GM18858 (cell line): ENCODE measurements around the gene SMAD4.
"Not testable (repeated sequence)": the region's sequence is repeated elsewhere in the genome, so short reads cannot be mapped to it uniquely, and the experiment has no call there.

ENCODE experiments used
- ATAC-seq: cut with Tn5 transposase; IDR thresholded peaks from one replicate; pipeline ENCODE4 v1.9.1; 2021; ENCODE audit not compliant: unreplicated experiment

The SMAD4 gene

DNA sequence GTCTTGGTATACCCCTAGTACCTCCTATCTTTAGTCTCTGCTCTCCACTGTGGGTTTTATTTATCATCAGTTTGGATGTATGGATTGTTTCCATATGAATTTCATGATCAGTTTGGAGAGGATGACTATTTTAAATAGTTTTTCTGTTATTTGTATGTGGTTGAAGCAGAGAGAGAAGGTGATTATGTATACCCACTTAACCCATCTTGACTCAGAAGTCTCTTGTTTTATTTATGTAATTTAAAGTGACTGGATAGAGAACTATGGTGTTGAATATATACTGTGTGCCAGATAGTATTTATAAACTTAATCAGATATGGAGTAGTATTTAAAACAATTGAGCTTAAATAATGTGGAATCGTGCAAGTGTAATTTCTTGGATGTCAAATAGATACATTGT lies 39.9 kb downstream of the SMAD4 start:
- no peak for ATAC-seq

DNA sequence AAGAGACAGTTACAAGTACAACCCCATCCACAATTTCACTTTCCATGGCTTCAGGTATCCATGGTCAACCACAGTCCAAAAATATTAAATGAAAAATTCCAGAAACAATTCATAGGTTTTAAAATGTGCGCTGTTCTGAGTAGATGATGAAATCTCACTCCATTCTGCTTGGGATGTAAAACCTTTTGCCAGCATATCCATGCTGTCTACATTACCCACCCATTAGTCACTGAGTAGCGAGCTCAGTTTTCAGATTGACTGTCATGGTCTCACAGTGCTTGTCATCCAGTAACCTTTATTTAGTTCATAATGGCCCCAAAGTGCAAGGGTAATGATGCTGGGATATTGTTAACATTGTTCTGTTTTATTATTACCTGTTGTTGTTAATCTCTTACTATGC lies 40.5 kb downstream of the SMAD4 start:
- no peak for ATAC-seq

DNA sequence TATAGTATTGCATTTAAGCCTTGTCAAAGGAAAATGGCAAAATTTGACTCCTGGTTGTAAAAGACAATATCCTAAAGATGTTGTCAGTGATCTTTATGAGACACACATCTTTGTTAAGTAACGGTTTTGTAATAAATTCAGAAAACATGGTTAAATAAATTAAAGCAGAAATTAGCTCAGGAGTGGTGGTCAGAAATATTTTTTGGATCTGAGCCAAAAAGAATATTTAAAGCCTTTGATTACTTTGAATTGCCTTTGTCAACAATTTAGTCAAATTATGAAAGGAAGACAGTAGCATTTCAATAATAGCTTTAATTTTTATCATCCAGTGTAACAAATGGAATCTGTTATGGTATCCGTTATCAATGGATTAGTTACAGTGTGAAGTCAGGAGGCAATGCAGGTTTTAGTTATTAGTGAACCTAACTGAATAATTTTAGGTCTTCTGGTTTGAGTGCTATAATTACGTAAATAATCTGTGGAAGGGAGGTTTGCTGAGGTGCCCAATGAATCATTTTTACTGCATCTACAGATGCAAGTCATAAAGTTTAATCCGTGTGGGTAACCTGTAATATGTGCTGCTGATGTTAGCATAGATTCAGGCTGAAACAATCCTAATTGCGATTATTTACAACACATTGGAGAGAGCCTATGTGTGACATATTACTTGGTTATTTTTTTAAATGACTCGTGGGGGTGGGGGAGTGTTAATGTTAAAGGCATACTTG lies 42.7 kb downstream of the SMAD4 start:
- ATAC-seq: no peak

DNA sequence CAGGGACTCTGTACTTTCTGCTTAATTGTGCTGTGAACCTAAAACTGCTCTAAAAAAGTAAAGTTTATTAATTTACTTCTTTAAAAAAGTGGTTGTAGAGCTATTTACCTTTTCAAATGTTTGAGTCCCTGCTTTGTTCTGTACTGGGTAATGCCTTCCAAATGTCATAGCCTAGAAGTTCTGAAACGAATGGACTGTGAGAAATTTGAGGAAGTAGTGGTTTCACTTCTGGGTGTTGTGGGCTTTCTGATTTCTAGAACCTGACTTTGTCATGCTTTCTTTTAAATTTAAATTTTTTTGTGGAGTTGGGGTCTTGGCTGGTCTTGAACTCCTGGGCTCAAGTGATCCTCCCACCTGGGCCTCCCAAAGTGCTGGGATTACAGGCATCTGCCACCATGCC lies 44.6 kb downstream of the SMAD4 start:
- peak; percentile 61 for ATAC-seq

DNA sequence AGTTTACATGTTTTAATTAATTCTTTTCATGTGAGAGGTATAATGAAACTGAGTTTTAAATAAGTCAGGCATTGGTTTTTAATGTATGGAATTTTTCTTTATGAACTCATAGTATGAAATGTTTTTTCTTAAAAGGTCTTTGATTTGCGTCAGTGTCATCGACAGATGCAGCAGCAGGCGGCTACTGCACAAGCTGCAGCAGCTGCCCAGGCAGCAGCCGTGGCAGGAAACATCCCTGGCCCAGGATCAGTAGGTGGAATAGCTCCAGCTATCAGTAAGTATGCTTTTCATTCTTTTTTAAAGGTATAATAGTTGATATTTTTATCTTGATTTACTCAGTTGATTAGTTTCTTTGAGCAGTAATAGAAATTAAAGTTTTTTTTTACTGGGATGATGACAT lies 46.5 kb downstream of the SMAD4 start:
- no peak for ATAC-seq

DNA sequence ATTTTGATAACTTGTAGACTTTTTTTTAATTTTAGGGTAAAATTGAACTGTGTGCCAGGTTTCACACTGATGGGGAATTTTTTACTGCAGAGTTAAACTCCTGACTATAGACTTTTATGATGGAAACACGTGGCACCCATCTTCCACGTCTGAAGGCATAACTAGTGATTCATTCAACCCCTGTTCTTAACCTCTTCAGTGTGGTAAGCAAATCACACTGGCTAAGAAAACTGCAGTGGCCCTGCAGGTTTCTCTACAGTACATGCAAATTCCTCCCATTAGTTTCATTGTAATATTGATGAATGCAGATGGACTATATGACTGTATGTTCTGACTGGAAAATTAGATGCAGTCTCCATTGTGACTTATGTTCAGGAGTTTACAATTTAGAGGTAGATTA lies 47.2 kb downstream of the SMAD4 start:
- peak; percentile 66 for ATAC-seq

DNA sequence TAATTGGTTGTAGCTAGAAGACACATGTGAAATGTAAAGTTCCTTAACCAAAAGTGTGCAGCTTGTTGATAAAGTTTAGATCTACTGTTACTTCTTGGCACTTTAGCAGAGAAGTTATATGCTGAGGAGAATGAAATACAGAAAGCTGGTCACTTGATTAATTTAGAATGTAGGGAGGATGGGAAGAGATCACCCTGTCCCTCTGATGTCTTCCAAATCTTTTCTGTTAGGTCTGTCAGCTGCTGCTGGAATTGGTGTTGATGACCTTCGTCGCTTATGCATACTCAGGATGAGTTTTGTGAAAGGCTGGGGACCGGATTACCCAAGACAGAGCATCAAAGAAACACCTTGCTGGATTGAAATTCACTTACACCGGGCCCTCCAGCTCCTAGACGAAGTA lies 48.0 kb downstream of the SMAD4 start:
- no peak for ATAC-seq

DNA sequence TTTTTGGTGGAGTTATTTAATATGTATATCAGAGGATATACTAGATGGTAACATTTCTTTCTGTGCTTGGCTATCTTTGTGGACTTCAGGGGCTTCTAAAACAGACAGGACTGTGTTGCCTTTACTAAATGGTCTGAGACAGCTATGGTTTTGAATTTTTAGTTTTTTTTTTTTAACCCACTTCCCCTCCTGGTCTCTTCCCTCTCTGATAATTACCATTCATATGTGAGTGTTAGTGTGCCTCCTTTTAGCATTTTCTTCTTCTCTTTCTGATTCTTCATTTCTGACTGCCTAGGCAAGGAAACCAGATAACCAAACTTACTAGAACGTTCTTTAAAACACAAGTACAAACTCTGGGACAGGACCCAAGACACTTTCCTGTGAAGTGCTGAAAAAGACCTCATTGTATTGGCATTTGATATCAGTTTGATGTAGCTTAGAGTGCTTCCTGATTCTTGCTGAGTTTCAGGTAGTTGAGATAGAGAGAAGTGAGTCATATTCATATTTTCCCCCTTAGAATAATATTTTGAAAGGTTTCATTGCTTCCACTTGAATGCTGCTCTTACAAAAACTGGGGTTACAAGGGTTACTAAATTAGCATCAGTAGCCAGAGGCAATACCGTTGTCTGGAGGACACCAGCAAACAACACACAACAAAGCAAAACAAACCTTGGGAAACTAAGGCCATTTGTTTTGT lies 52.7 kb downstream of the SMAD4 start:
- ATAC-seq: peak; percentile 81

DNA sequence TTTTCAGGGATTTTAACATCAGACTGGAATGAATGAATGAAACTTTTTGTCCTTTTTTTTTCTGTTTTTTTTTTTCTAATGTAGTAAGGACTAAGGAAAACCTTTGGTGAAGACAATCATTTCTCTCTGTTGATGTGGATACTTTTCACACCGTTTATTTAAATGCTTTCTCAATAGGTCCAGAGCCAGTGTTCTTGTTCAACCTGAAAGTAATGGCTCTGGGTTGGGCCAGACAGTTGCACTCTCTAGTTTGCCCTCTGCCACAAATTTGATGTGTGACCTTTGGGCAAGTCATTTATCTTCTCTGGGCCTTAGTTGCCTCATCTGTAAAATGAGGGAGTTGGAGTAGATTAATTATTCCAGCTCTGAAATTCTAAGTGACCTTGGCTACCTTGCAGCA lies 53.4 kb downstream of the SMAD4 start:
- ATAC-seq: no peak

DNA sequence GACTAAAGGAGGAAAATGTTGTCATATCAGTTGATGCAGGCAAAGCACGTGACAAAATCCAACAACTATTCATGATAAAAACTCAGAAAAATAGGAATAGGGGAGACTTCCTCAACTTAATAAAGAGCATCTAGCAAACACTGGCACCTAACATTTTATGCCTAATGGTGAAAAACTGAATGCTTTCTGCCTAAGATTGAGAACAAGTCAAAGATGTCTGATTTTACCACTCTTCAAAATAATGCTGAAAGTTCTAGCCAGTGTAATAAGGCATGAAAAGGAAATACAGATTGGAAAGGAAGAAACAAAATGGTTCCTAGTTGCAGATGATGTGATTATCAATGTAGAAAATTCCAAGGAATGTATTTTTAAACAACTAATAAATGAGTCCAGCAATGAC lies 58.4 kb downstream of the SMAD4 start:
- ATAC-seq: no peak

DNA sequence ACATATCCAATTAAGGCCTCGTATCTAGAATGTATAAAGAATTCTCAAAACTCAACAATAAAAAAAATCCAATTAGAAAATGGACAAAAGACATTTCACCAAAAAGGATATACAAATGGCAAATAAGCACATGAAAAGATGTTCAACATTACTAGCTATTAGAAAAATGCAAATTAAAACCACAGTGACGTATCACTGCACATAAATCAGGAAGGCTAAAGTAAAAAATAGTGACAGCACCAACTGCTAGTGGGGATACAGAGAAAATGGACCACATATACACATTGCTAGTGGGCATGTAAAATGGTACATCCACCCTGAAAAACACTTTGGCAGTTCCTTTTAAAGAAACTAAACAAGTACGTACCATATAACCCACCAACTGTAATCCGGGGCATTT lies 59.7 kb downstream of the SMAD4 start:
- ATAC-seq: no peak

DNA sequence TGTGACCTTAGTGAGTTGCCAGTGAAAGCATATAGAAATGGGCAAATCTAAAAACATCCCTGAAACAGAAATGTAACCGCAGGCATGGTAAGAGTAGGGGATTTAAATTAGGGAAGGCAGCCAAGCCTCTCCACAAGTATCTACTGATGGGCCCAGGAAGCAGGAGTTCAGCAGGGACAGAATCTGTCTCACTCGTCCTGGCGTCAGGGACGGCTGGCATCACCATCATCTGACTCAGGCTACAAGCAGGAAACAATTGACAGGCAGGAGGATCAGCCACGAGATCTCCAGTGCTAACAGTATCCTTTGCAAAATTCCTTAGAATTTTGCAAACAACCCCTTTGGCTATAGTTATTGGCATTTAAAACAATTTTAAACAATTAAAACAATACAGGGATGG lies 61.3 kb downstream of the SMAD4 start:
- no peak for ATAC-seq

DNA sequence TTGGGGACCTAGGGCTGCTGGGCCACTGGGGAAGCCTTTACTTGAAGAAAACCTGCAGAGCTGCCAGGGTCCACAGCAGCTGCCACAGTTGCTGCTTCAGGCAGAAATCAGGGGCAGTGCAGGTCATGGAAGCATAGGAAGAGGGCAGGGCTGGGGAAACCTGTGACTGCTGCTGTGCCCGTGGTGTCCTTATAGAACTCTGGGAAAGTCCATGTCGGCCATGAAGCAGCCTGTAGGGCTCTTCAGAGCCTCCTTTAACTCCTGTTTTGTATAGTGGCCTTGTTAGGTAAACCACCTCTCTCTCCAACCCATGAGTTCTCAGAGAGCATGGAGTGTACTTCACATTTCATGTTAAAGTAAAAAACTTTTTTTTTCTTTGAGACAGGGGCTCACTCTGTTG lies 62.1 kb downstream of the SMAD4 start:
- no peak for ATAC-seq

DNA sequence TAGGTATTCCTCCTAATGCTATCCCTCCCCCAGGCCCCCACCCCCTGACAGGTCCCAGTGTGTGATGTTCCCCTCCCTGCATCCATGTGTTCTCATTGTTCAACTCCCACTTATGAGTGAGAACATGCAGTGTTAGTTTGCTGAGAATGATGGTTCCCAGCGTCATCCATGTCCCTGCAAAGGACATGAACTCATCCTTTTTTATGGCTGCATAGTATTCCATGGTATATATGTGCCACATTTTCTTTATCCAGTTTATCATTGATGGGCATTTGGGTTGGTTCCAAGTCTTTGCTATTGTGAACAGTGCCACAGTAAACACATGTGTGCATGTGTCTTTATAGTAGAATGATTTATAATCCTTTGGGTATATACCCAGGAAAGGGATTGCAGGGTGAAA lies 63.0 kb downstream of the SMAD4 start:
- not testable (repeated sequence) for ATAC-seq

DNA sequence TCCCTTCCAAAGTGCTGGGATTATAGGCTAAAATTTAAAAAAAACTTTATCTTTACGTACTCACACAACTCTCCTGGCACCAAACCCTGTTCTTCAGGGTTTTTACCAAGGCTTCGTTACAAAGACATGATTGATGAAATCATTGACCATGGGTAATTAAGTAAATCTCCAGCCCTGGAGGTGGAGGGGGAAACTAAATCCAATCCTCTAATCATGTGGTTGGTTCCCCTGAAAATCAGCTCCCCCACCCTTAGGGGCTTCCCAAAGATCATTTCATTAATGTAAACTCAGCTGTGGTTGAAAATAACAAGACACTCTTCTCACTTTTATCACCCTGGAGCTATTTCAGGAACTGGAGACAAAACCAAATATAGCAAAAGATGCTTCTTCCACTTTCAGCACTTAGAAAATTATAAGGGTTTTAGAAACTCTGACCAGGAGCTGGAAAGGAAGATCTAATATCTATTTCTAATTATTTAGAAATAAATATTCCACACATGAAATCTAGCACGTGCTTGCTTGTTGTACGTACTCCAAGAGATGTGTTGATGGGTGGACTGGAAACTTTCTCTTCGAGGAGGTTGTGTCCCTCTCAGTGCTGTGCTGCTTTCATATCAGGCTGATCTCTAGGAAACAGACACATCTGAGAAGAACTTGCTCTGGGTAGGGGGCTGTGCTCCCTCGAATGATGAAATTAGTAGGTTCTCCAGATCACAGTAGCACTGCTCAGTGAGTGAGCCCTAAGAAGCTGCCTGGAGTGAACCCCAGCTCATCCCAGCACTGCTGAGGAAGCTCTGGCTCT lies 67.2 kb downstream of the SMAD4 start:
- no peak for ATAC-seq

DNA sequence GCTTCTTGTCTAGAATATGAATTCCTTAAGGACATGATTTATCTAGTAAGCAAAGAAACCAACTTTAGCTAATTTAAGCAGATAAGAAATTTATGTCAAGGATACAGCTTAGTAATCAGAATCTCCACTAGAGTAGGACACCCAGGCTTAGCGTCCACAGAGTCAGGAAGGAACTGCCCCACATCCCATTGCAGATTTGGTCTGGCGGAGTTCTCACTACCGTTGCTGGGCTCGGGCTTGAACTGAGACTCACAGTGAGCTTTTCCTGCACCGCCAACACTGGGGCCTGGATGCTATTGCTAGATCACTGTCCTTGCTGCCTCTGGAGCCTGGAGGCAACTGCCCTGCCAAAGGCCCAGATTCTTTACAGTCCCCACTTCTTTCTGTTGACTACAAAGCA lies 68.1 kb downstream of the SMAD4 start:
- no peak for ATAC-seq

DNA sequence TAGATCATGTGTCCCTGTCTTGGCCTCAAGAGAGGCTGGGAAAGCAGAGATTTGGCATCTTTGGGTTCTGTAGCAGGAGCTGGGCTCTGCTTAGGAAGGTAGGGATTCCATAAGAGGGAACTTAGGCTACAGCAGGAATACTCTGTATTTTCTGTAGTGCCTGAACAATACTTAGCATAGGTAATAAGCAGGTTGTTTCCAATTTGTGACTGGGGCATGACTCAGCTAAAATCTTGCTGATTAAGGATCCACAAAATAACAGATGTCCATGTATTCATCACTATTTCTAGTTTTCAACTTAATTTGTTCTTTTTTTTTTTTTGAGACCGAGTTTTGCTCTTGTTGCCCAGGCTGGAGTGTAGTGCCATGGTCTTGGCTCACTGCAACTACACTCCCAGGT lies 68.5 kb downstream of the SMAD4 start:
- ATAC-seq: no peak

DNA sequence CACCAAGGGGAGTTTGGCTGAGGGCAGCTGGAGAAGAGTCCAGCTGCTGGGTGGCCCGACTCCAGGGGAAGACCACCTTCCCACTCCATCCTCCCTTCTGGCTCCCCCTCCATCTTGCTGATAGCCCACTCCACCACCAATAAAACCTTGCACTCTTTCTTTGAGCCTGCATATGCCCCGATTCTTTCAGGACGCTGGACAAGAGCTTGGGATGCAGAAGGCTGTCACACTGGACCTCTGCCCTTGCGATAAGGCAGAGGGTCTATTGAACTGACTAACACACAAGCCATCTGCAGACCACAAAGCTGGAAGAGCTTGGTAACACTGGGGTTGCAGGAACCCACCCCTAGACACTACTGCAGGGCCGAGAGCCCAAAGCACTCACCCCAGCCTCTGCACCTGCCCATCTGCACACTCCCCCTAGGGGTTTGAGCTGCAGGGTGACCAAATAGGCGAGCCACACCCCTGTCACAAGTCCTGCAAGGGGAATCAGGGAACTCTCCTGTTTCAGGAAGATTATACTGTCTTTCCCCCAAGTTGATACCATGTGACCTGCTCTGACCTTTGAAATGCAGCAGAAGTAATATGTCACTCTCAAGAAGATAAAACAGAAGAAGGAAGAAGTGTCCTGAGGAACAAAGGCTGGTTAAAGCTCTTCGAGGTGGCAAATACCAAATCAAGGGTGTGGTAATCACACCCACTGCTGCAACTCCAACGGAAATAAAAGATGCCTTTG lies 70.5 kb downstream of the SMAD4 start:
- ATAC-seq: no peak

DNA sequence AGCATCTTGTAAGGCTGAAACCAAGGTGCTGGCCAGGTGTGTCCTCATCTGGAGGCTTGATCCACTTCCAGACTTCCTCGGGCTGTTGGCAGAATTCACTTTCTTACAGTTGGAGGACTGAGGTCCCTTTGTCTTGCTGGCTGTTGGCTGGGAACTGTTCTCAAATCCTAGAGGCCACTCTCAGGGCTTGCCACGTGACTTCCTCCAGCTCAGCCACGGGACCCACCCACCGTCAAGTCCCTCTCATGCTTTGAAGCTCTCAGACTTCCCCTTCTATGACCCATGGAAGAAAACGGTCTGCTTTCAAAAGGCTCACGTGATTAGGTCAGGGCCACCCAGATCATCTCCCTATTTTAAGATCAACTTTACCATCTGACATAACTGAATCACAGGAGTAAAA lies 77.1 kb downstream of the SMAD4 start:
- peak; percentile 38 for ATAC-seq

DNA sequence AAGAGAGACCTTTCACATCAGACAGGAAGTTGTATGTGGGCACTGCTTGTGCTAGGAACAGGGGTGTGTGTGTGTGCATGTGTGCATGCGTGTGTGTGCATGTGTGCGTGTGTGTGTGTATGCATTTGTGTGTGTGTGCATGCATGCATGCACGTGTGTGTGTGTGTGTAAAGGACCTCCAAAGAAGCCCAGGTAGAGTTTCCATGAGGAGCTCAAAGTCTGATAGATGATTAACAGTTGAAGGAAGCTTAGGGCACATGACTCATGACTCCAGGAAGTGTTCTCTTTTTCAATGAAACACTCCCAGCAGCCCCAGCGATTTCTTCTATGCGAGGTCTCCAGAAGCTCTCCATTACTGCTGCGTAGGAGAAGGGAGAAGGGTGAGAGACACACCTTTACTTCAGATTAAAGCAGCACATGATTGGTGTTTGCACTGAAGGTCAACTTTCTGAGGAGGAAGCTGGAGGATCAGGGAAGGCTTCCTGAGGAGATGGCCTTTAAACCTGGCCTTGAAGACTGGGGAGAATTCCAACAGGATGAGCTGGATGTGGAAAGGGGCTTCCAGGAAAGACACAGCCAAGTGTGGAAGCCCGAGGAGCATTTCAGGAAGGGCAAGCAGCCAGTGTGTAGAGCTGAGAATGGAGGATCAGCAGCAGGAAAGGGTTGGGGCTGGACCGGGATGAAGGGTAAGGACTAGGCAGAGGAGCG lies 77.7 kb downstream of the SMAD4 start:
- ATAC-seq: no peak

DNA sequence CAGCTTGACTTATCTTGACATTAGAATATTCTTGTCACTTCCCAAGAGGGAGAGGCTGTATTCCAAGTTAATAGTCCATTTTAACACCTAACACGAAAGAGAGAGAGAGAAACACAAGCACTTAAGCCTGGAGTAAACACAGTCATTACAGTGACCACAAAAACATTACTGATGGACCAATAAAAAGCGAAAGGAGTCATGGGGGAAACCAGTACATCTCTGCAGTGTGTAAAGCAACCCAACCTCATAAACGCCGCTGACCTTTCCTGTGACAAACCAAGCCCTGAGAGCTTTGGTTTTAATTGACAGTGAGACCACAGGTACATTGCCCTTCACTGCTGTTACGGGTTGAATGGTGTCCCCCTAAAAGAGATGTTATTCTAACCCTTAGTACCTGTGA lies 78.3 kb downstream of the SMAD4 start:
- no peak for ATAC-seq
